ENCODE results near the gene PARD6A.

- TF ChIP-seq POLR2AphosphoS5 (IDR thresholded peaks at IDR 0.05) (no peak), CTCF (IDR thresholded peaks at IDR 0.05) (no peak), POLR2A (IDR thresholded peaks at IDR 0.05) (no peak)
These were observed 4.1 kb downstream of the PARD6A start for GRCh38 chr16:67664871-67665270.
